ENCODE results near the gene CD180.

The CD180 gene

GRCh38 chr5:67196537-67197059, at the start of gene CD180:
CD180 (minus strand) TSS chr5:67196799; CDS start chr5:67196641, 158 bp downstream.
- DNase-seq, result no peak

GRCh38 chr5:67246108-67246507, 49.5 kb upstream of the CD180 start:
- DNase-seq, result peak; percentile 70

- no peak for DNase-seq
Observed at GRCh38 chr5:67245259-67245846, 48.8 kb upstream of the CD180 start.

GRCh38 chr5:67244345-67244793, 47.8 kb upstream of the CD180 start:
- DNase-seq, result no peak

- DNase-seq, result no peak
Observed at GRCh38 chr5:67243944-67244343, 47.3 kb upstream of the CD180 start.

GRCh38 chr5:67243349-67243748, 46.8 kb upstream of the CD180 start:
- no peak for DNase-seq

GRCh38 chr5:67241326-67241725, 44.7 kb upstream of the CD180 start:
- DNase-seq, result no peak

GRCh38 chr5:67240846-67241245, 44.2 kb upstream of the CD180 start:
- DNase-seq, result no peak

GRCh38 chr5:67240065-67240464, 43.5 kb upstream of the CD180 start:
- DNase-seq, result no peak

GRCh38 chr5:67238191-67238590, 41.6 kb upstream of the CD180 start:
- DNase-seq, result no peak

GRCh38 chr5:67235399-67236110, 39.0 kb upstream of the CD180 start:
- no peak for DNase-seq

GRCh38 chr5:67234671-67235176, 38.1 kb upstream of the CD180 start:
- DNase-seq, result no peak

GRCh38 chr5:67233075-67233474, 36.5 kb upstream of the CD180 start:
- DNase-seq, result no peak

GRCh38 chr5:67223211-67223610, 26.6 kb upstream of the CD180 start:
- DNase-seq, result no peak

- no peak for DNase-seq
Observed at GRCh38 chr5:67222243-67223025, 25.8 kb upstream of the CD180 start.

- DNase-seq, result peak; percentile 69
Observed at GRCh38 chr5:67221487-67222242, 25.1 kb upstream of the CD180 start.

- DNase-seq, result no peak
Observed at GRCh38 chr5:67216564-67216963, 20.0 kb upstream of the CD180 start.

GRCh38 chr5:67215519-67216471, 19.2 kb upstream of the CD180 start:
- DNase-seq, result peak; percentile 83

GRCh38 chr5:67214707-67215447, 18.3 kb upstream of the CD180 start:
- DNase-seq, result no peak

GRCh38 chr5:67214036-67214435, 17.4 kb upstream of the CD180 start:
- no peak for DNase-seq

- no peak for DNase-seq
Observed at GRCh38 chr5:67211926-67212325, 15.3 kb upstream of the CD180 start.

All from CD4-positive, alpha-beta T cell treated with Interleukin-4 for 4 hours (primary cell).